ES-I3 (cell line): ENCODE measurements around the gene UGT1A8.

Experiments
- H3K36me3 ChIP-seq: 2 replicates; pipeline ENCODE4 v1.6.1; 2013; ENCODE audit warnings: mild to moderate bottlenecking, low read length, control low read depth, moderate library complexity; ENCODE audit not compliant: insufficient read depth
- H3K4me1 ChIP-seq: 2 replicates; pipeline ENCODE4 v1.6.1; 2013; ENCODE audit warnings: mild to moderate bottlenecking, control low read depth, low read length; ENCODE audit not compliant: insufficient read depth
- H3K9ac ChIP-seq: 2 replicates; pipeline ENCODE4 v1.6.1; 2013; ENCODE audit warnings: low read depth, mild to moderate bottlenecking, low read length, moderate library complexity
- H3K9me3 ChIP-seq: 2 replicates; pipeline ENCODE4 v1.6.1; 2013; ENCODE audit warnings: mild to moderate bottlenecking, low read length, moderate library complexity; ENCODE audit not compliant: control insufficient read depth, insufficient read depth

The UGT1A8 gene

DNA sequence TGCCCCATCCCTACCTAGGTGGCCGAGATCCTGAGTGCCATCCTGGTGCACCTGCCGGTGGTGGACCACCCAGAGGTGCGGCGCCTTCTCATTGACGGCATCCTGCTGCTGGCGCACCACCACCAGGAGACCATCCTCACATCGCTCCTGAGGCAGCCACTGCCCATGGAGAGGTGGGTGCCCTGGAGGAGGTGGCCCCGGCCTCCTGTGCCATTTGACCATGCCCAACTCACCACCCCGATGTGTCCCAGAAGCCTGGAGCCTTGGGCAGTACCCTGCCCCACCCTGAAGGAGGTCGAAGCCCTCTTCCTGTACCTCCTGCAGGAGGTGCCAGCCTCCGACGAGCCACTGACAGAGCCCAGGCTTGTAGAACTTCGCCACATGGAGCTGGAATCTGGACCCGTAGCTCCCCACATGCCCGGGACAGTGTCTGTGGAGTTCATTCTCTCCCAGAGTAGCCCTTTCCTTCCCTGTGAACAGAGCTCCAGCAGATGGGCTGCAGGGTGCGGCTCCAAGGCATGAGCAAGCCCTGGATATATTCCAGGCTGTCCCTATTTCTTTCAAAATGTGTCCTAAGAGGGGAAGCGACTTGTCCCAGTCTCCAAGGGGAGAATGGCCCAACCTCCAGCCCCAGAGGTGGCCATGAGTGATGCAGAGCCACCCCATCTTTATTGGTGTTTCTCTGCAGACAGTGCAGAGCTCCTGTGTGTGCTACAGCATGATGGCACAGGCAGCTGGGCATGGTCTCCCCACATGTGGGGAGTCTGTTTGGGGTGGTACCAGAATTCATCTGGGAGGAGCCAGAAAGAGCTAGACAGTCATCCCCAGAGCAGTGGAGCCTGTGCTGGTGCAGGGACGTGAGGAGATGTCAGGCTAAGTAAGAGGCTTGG, 202.7 kb downstream of the UGT1A8 start:
- Histone ChIP-seq H3K9me3 (no peaks in the 10 kb centered on the region), H3K4me1 (no peaks in the 10 kb centered on the region), H3K9ac (no peak overlapping the region), H3K36me3 (no peaks in the 10 kb centered on the region)

DNA sequence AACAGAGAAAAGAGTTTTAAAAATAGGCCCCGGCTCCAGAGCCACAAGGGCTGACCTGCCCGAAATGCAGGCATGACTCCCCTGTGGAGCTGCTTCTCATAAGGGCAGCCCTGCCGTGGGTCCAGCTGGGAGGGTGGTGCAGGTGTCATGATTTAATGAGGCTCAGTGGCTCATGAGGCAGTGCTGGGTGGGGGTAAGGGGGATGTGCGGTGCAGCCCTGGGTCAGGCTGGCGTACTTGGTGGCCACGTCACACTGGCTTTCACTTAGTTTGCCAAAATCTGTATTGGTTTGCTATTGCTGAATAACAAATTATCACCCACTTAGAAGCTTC, 203.3 kb downstream of the UGT1A8 start:
- H3K4me1 ChIP-seq: no peaks in the 10 kb centered on the region
- H3K9me3 ChIP-seq: no peaks in the 10 kb centered on the region
- H3K9ac ChIP-seq: no peak overlapping the region

DNA sequence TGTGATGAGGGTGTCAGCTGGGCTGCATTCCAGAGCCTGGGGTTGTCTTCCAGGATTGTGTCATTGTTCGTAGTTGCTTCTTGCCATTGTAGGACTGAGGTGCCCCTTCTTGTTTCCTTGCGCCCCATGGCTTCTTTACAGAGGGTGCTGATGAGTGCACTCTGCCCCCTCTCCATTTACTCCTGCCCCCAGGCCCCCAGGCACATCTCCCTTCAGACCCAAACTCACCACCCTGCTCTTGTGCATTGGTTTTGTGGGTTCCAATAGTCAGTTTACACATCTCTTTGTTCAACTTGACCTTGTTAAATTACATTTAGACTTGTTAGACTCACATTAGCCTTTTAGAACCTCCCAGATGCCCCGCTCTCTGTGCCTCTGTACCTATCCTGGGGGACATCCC, 203.8 kb downstream of the UGT1A8 start:
- Histone ChIP-seq H3K4me1 (no peaks in the 10 kb centered on the region), H3K9ac (no peak overlapping the region), H3K36me3 (no peaks in the 10 kb centered on the region), H3K9me3 (no peaks in the 10 kb centered on the region)

More for the DNA sequence above, 203.3 kb downstream of the UGT1A8 start:
- no peaks in the 10 kb centered on the region for H3K36me3 ChIP-seq

DNA sequence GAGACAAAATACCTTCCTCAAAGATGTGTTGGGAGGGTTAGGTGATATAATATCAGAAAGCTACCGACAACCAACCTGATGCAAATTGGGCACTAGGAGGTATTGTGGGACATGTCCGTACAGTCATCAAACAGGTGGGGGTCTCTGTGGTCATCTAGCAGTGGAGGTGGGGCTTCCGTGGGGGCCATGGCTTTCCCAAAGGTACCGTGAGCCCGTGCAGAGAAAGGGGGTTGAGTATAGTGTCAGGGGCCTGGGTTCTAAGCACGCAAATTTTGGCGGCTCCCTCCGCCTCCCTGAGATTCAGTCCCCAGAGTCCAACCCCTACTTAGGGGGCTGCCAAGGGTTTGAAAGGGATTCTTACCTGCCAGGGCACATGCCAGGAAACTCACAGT, 204.3 kb downstream of the UGT1A8 start:
- H3K4me1 ChIP-seq: no peaks in the 10 kb centered on the region
- H3K9ac ChIP-seq: no peak overlapping the region
- no peaks in the 10 kb centered on the region for H3K36me3 ChIP-seq
- no peaks in the 10 kb centered on the region for H3K9me3 ChIP-seq

DNA sequence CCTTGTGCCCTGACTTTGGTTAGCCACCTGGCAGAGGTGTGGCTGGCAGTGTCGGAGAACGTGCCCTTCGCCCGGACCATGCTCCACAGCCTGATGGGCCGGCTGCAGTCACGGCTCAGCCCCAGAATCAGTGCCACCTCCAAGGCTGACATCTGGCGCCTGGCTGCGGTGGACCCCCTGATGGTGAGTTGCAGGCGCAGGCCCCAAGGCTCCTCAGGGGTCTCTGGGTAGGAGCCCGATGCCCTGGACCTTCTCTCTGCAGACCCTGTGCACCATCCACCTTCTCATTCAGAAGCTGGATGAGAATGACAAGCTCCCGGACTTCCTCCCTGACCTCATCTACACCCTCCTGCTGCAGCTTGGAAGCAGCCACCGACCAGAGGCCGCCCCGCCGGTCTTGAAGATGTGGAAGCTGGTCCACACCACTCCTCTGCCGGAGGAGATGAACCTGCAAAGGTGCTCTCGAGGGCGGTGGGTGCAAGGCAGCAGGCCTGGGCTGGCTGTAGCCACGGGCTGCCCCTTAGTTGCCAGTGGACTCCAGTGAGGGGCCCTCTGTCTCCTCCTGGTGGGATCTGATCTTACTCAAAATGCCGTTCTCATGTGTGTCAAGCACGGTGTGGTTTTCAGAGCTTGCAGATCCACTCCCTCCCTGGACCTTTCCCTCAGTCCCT, 204.8 kb downstream of the UGT1A8 start:
- H3K4me1 ChIP-seq: no peaks in the 10 kb centered on the region
- H3K9ac ChIP-seq: no peak overlapping the region
- no peaks in the 10 kb centered on the region for H3K36me3 ChIP-seq
- H3K9me3 ChIP-seq: no peaks in the 10 kb centered on the region
